WTC11 (cell line): ENCODE data around the gene HPSE2. TPM values are rescaled to one million over a fixed set of nuclear protein-coding genes. Genes with fewer than 3 reads are reported as not detected.

Experiments
- ATAC-seq: fragments of 200-7000 bp; cut with Tn5 transposase; 2 replicates; pipeline ENCODE4 v1.10.0; 2021; ENCODE audit warnings: mild to moderate bottlenecking, moderate library complexity
- CTCF ChIA-PET: fragments of 300-600 bp; sonication (Branson Sonifier 250); formaldehyde crosslinking; loops from one replicate; lab custom pipeline; 2021; ENCODE audit warnings: antibody characterized with exemption; lab: Charles Lee
- POLR2A ChIA-PET: fragments of 350-600 bp; sonication (Branson Sonifier 250); formaldehyde crosslinking; loops from one replicate; lab custom pipeline; 2021; ENCODE audit warnings: antibody characterized with exemption; lab: Charles Lee
- DNase-seq: peaks from one replicate; pipeline ENCODE4 v3.0.0; 2021; ENCODE audit warnings: low spot score
- H3K27ac Mint-ChIP-seq: 2 replicates; pipeline ENCODE4 v1.8.0; 2021; ENCODE audit warnings: mixed read lengths
- H3K27me3 Mint-ChIP-seq: 2 replicates; pipeline ENCODE4 v1.8.0; 2021; ENCODE audit warnings: low read depth, mild to moderate bottlenecking, moderate library complexity, mixed read lengths
- H3K36me3 Mint-ChIP-seq: 2 replicates; pipeline ENCODE4 v1.8.0; 2021; ENCODE audit warnings: mixed read lengths
- H3K4me1 Mint-ChIP-seq: 2 replicates; pipeline ENCODE4 v1.8.0; 2022; ENCODE audit warnings: mixed read lengths
- H3K4me3 Mint-ChIP-seq: 2 replicates; pipeline ENCODE4 v1.8.0; 2021; ENCODE audit warnings: mild to moderate bottlenecking, moderate library complexity, mixed read lengths
- H3K9me3 Mint-ChIP-seq: 2 replicates; pipeline ENCODE4 v1.8.0; 2021; ENCODE audit warnings: mixed read lengths
- ATF1 ChIP-seq: sonication (generic); formaldehyde crosslinking; IDR thresholded peaks from 2 replicates; pipeline ENCODE4 v1.8.1; 2023; ENCODE audit warnings: mild to moderate bottlenecking, moderate library complexity, missing genetic modification reagents
- CREM ChIP-seq: sonication (generic); formaldehyde crosslinking; IDR thresholded peaks from 2 replicates; pipeline ENCODE4 v1.8.1; 2022; ENCODE audit warnings: mild to moderate bottlenecking, missing genetic modification reagents, moderate library complexity
- ELF4 ChIP-seq: sonication (generic); formaldehyde crosslinking; IDR thresholded peaks from 2 replicates; pipeline ENCODE4 v1.8.1; 2022; ENCODE audit warnings: low read depth, mild to moderate bottlenecking, moderate library complexity, missing genetic modification reagents
- GRHL2 ChIP-seq: fragments of 250-450 bp; sonication (Bioruptor Pico); IDR thresholded peaks from 2 replicates; pipeline ENCODE4 v1.8.0; 2022; ENCODE audit warnings: mild to moderate bottlenecking, moderate library complexity; ENCODE audit not compliant: insufficient replicate concordance, severe bottlenecking
- NFE2L1 ChIP-seq: sonication (generic); formaldehyde crosslinking; IDR thresholded peaks from 2 replicates; pipeline ENCODE4 v1.8.1; 2023; ENCODE audit warnings: missing genetic modification reagents
- RORB ChIP-seq: fragments of 250-450 bp; sonication (Bioruptor Pico); IDR thresholded peaks from 2 replicates; pipeline ENCODE4 v1.9.0; 2021; ENCODE audit warnings: mild to moderate bottlenecking
- SMAD4 ChIP-seq: sonication (generic); formaldehyde crosslinking; IDR thresholded peaks from 2 replicates; pipeline ENCODE4 v1.8.0; 2022; ENCODE audit warnings: mild to moderate bottlenecking, missing genetic modification reagents
- TCF7 ChIP-seq: sonication (generic); formaldehyde crosslinking; IDR thresholded peaks from 2 replicates; pipeline ENCODE4 v1.8.0; 2022; ENCODE audit warnings: mild to moderate bottlenecking, low read depth, missing genetic modification reagents, moderate library complexity
- TEAD1 ChIP-seq: sonication (generic); formaldehyde crosslinking; IDR thresholded peaks from 2 replicates; pipeline ENCODE4 v1.8.0; 2022; ENCODE audit warnings: mild to moderate bottlenecking, missing genetic modification reagents
- TP53 ChIP-seq: sonication (generic); formaldehyde crosslinking; IDR thresholded peaks from 2 replicates; pipeline ENCODE4 v1.8.1; 2023; ENCODE audit warnings: mild to moderate bottlenecking, missing genetic modification reagents
- ZNF232 ChIP-seq: sonication (generic); formaldehyde crosslinking; IDR thresholded peaks from 2 replicates; pipeline ENCODE4 v1.8.0; 2022; ENCODE audit warnings: mild to moderate bottlenecking, missing genetic modification reagents
- ZNF423 ChIP-seq: fragments of 250-450 bp; sonication (Bioruptor Pico); IDR thresholded peaks from 2 replicates; pipeline ENCODE4 v2.1.2; 2022; ENCODE audit warnings: mild to moderate bottlenecking, moderate library complexity
- total RNA-seq: library from RNA; stranded (reverse); gene quantifications from 3 replicates; pipeline ENCODE4 v1.2.3, GENCODE V29; 2021
- TF ChIP-seq, protein P1 (sequence below): fragments of 250-450 bp; sonication (Bioruptor Pico); IDR thresholded peaks from 2 replicates; pipeline ENCODE4 v1.9.0; 2021; ENCODE audit warnings: mild to moderate bottlenecking
- TF ChIP-seq, protein P2 (sequence below): sonication (generic); formaldehyde crosslinking; IDR thresholded peaks from 2 replicates; pipeline ENCODE4 v1.8.1; 2023; ENCODE audit warnings: mild to moderate bottlenecking, missing genetic modification reagents, moderate library complexity
- TF ChIP-seq, protein P3 (sequence below): sonication (generic); formaldehyde crosslinking; conservative IDR thresholded peaks from 2 replicates; pipeline ENCODE4 v1.8.1; 2022; ENCODE audit warnings: mild to moderate bottlenecking, missing genetic modification reagents
- TF ChIP-seq, protein P4 (sequence below): fragments of 250-450 bp; sonication (Bioruptor Pico); IDR thresholded peaks from 2 replicates; pipeline ENCODE4 v1.9.0; 2021; ENCODE audit warnings: mild to moderate bottlenecking
- TF ChIP-seq, protein P5 (sequence below): sonication (generic); formaldehyde crosslinking; IDR thresholded peaks from 2 replicates; pipeline ENCODE4 v1.8.0; 2022; ENCODE audit warnings: missing genetic modification reagents
- TF ChIP-seq, protein P6 (sequence below): sonication (generic); formaldehyde crosslinking; IDR thresholded peaks from 2 replicates; pipeline ENCODE4 v1.8.1; 2022; ENCODE audit warnings: low read depth, mild to moderate bottlenecking, moderate library complexity, missing genetic modification reagents, borderline replicate concordance

The HPSE2 gene
- total RNA-seq, 1 experiment from 2014 or later = 0.66 TPM

DNA sequence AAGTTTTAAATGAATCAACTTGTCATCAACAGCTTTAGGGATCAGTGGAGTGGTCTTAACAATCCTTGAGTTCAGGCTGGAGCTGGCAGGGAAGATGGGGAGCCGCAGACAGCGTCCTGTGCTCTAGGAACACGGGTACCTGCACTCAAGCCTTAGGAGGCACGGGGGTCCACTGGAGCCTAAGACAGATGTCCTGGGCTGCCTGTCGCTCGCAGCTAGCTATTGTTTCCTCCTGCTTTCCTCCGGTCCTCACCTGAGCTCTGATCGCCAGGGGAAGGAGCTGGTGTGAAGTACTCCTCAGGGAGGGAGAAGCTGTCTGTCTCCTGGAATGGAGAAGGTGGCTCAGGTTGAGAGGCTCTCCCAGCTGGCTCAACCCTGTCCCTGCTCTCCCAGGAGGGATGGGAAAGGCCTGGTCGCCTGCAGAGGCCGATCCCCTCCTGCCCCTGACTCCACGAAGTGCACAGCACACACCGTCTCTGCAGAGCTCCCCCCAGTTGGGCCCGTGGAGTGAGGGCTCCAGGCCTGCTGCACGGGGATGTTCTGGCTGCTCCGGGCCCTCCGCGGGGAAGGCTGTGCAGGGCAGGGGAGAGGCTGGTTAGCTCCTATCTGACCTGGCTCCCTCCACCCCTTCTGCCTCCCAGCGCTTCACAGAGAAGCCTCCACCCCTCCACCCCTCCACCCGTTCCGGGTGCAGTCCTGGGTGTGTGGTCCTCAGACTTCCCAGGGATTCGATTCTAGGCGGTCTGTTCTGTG, 806.2 kb downstream of the HPSE2 start:
- no peak for DNase-seq
- Mint-ChIP-seq H3K4me1 (no peaks in the 10 kb centered on the region), H3K27ac (no peak overlapping the region)
- TF ChIP-seq ZNF423 = no peak
- TF ChIP-seq SMAD4 (CRISPR knock-in tag) = no peak
- no peak for TF ChIP-seq CREM (CRISPR knock-in tag)
- TF ChIP-seq, protein P1, sequence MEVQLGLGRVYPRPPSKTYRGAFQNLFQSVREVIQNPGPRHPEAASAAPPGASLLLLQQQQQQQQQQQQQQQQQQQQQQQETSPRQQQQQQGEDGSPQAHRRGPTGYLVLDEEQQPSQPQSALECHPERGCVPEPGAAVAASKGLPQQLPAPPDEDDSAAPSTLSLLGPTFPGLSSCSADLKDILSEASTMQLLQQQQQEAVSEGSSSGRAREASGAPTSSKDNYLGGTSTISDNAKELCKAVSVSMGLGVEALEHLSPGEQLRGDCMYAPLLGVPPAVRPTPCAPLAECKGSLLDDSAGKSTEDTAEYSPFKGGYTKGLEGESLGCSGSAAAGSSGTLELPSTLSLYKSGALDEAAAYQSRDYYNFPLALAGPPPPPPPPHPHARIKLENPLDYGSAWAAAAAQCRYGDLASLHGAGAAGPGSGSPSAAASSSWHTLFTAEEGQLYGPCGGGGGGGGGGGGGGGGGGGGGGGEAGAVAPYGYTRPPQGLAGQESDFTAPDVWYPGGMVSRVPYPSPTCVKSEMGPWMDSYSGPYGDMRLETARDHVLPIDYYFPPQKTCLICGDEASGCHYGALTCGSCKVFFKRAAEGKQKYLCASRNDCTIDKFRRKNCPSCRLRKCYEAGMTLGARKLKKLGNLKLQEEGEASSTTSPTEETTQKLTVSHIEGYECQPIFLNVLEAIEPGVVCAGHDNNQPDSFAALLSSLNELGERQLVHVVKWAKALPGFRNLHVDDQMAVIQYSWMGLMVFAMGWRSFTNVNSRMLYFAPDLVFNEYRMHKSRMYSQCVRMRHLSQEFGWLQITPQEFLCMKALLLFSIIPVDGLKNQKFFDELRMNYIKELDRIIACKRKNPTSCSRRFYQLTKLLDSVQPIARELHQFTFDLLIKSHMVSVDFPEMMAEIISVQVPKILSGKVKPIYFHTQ (CRISPR knock-in tag) = no peak
- no peak for TF ChIP-seq TCF7 (CRISPR knock-in tag)
- TF ChIP-seq, protein P2, sequence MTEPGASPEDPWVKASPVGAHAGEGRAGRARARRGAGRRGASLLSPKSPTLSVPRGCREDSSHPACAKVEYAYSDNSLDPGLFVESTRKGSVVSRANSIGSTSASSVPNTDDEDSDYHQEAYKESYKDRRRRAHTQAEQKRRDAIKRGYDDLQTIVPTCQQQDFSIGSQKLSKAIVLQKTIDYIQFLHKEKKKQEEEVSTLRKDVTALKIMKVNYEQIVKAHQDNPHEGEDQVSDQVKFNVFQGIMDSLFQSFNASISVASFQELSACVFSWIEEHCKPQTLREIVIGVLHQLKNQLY (CRISPR knock-in tag) = no peak
- TF ChIP-seq RORB = no peak
- TF ChIP-seq, protein P3, sequence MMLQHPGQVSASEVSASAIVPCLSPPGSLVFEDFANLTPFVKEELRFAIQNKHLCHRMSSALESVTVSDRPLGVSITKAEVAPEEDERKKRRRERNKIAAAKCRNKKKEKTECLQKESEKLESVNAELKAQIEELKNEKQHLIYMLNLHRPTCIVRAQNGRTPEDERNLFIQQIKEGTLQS = no peak
- no peak for TF ChIP-seq GRHL2
- TF ChIP-seq TEAD1 (CRISPR knock-in tag) = no peak
- TF ChIP-seq TP53 = no peak
- TF ChIP-seq ATF1 (CRISPR knock-in tag) = no peak
- TF ChIP-seq ELF4 = no peak
- TF ChIP-seq ZNF232 (CRISPR knock-in tag) = no peak
- TF ChIP-seq, protein P4, sequence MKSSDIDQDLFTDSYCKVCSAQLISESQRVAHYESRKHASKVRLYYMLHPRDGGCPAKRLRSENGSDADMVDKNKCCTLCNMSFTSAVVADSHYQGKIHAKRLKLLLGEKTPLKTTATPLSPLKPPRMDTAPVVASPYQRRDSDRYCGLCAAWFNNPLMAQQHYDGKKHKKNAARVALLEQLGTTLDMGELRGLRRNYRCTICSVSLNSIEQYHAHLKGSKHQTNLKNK (CRISPR knock-in tag) = no peak
- no peak for TF ChIP-seq NFE2L1 (CRISPR knock-in tag)
- TF ChIP-seq, protein P5, sequence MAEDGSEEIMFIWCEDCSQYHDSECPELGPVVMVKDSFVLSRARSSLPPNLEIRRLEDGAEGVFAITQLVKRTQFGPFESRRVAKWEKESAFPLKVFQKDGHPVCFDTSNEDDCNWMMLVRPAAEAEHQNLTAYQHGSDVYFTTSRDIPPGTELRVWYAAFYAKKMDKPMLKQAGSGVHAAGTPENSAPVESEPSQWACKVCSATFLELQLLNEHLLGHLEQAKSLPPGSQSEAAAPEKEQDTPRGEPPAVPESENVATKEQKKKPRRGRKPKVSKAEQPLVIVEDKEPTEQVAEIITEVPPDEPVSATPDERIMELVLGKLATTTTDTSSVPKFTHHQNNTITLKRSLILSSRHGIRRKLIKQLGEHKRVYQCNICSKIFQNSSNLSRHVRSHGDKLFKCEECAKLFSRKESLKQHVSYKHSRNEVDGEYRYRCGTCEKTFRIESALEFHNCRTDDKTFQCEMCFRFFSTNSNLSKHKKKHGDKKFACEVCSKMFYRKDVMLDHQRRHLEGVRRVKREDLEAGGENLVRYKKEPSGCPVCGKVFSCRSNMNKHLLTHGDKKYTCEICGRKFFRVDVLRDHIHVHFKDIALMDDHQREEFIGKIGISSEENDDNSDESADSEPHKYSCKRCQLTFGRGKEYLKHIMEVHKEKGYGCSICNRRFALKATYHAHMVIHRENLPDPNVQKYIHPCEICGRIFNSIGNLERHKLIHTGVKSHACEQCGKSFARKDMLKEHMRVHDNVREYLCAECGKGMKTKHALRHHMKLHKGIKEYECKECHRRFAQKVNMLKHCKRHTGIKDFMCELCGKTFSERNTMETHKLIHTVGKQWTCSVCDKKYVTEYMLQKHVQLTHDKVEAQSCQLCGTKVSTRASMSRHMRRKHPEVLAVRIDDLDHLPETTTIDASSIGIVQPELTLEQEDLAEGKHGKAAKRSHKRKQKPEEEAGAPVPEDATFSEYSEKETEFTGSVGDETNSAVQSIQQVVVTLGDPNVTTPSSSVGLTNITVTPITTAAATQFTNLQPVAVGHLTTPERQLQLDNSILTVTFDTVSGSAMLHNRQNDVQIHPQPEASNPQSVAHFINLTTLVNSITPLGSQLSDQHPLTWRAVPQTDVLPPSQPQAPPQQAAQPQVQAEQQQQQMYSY = no peak
- TF ChIP-seq, protein P6, sequence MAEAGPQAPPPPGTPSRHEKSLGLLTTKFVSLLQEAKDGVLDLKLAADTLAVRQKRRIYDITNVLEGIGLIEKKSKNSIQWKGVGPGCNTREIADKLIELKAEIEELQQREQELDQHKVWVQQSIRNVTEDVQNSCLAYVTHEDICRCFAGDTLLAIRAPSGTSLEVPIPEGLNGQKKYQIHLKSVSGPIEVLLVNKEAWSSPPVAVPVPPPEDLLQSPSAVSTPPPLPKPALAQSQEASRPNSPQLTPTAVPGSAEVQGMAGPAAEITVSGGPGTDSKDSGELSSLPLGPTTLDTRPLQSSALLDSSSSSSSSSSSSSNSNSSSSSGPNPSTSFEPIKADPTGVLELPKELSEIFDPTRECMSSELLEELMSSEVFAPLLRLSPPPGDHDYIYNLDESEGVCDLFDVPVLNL (CRISPR knock-in tag) = no peak
- TF ChIP-seq, all 79 proteins: peak for 0
- H3K27me3 Mint-ChIP-seq = no peaks in the 10 kb centered on the region
- H3K4me3 Mint-ChIP-seq = no peak overlapping the region
- peaks cover 43% of the 10 kb centered on the region for H3K36me3 Mint-ChIP-seq
- ChIA-PET CTCF (interaction anchor here (0.8 kb wide), 1 partner anchor 37 kb away, joined by 4 read pairs; no protein-coding TSS in a partner anchor), POLR2A (no interaction called here)
- peaks cover 14% of the 10 kb centered on the region for H3K9me3 Mint-ChIP-seq
- no peak for ATAC-seq
